Spleen (tissue), 7 donors: ENCODE data around the gene GGNBP2.

Source experiments
- POLR2A ChIP-seq, 3 donors: fragments of 450-650 bp; IDR thresholded peaks; one replicate each; pipeline ENCODE4 v1.5.1; 2017; ENCODE audit warnings: antibody characterized with exemption in 3 of 3, mild to moderate bottlenecking in 1 of 3
- POLR2AphosphoS5 ChIP-seq, 3 donors: sonication (generic); formaldehyde crosslinking; IDR thresholded peaks; one replicate each; pipeline ENCODE4 v1.5.1; 2017; ENCODE audit warnings: antibody characterized with exemption in 3 of 3
- TF ChIP-seq, protein P1 (sequence below), 11 experiments: fragments of 200-600 bp in 7 of 11; fragments of 450-650 bp in 4 of 11; sonication (generic) in 4 of 11; IDR thresholded peaks in 8 of 11; conservative IDR thresholded peaks in 3 of 11; 1 replicate in 7 of 11; 2 replicates in 4 of 11; pipeline versions ENCODE4 v1.4.0 to v1.8.0; 2016 to 2021; ENCODE audit warnings: antibody characterized with exemption in 11 of 11, inconsistent platforms in 4 of 11, mild to moderate bottlenecking in 1 of 11
- donor health status: DM: no; HTN: no; CAD: no; lungs with moderate emphysema.
- donor health status: DM: no; HTN: no; CAD: no.
- donor health status: DM: no; HTN: no; CAD: no.

DNA sequence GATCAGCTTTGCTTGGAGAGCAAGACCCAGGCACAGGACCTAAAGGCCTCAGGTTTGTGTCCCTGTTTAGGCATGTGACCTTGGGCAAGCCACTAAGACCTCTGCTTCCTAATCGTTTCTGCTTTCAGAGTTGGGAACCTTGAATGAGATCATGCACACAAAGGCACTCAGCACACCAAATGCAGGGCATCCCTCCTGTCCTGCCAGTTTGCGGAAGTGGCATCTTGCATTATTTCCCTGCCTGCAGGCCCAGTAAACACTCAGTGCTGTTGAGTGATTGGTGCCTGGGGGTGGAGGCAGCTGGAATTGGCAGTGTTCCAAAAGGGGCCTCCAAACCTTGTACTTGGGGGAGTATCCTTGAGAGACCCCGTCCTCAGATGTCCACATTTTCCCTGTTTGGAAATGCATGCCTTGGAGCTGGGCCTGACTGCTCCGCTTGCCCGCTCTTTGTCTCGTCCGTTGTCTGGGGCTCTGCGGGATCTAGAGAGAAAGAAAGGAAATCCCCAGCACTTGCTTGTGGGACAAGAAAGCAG, 85.3 kb downstream of the GGNBP2 start:
- TF ChIP-seq, protein P1, sequence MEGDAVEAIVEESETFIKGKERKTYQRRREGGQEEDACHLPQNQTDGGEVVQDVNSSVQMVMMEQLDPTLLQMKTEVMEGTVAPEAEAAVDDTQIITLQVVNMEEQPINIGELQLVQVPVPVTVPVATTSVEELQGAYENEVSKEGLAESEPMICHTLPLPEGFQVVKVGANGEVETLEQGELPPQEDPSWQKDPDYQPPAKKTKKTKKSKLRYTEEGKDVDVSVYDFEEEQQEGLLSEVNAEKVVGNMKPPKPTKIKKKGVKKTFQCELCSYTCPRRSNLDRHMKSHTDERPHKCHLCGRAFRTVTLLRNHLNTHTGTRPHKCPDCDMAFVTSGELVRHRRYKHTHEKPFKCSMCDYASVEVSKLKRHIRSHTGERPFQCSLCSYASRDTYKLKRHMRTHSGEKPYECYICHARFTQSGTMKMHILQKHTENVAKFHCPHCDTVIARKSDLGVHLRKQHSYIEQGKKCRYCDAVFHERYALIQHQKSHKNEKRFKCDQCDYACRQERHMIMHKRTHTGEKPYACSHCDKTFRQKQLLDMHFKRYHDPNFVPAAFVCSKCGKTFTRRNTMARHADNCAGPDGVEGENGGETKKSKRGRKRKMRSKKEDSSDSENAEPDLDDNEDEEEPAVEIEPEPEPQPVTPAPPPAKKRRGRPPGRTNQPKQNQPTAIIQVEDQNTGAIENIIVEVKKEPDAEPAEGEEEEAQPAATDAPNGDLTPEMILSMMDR (IDR thresholded peaks at IDR 0.05 in 8 of 11, conservative IDR thresholded peaks at IDR 0.05 in 3 of 11): no peak
- TF ChIP-seq POLR2AphosphoS5 (IDR thresholded peaks at IDR 0.05) (no peak), POLR2A (IDR thresholded peaks at IDR 0.05) (no peak)
